Lower lobe of right lung (tissue), 2 donors: ENCODE results near the gene FLRT2. TPM values are rescaled to one million over a fixed set of nuclear protein-coding genes. Genes with fewer than 3 reads are reported as not detected.

Experiments
- ATAC-seq, 2 donors: fragments of 200-7000 bp; cut with Tn5 transposase; one replicate each; pipeline ENCODE4 v1.9.1; 2020 to 2022; ENCODE audit warnings: mild to moderate bottlenecking in 2 of 2, moderate library complexity in 2 of 2
- DNase-seq: peaks from one replicate; pipeline ENCODE4 v3.0.0-alpha.2; 2020
- H3K27ac ChIP-seq: fragments of 200-600 bp; one replicate; pipeline ENCODE4 v1.8.0; 2022
- H3K27me3 ChIP-seq: fragments of 200-600 bp; one replicate; pipeline ENCODE4 v1.8.0; 2022; ENCODE audit warnings: low read depth
- H3K36me3 ChIP-seq: fragments of 200-600 bp; one replicate; pipeline ENCODE4 v1.8.0; 2022; ENCODE audit warnings: mild to moderate bottlenecking
- H3K4me1 ChIP-seq: fragments of 200-600 bp; one replicate; pipeline ENCODE4 v1.8.0; 2022
- H3K4me3 ChIP-seq: fragments of 200-600 bp; one replicate; pipeline ENCODE4 v1.8.0; 2022; ENCODE audit warnings: mild to moderate bottlenecking
- H3K9me3 ChIP-seq: fragments of 200-600 bp; one replicate; pipeline ENCODE4 v1.8.0; 2022
- CTCF ChIP-seq: fragments of 200-600 bp; IDR thresholded peaks from one replicate; pipeline ENCODE4 v1.8.0; 2022; ENCODE audit warnings: antibody characterized with exemption, mild to moderate bottlenecking
- intact Hi-C: fragments of 100-400 bp; cut with DNase I; formaldehyde crosslinking; loops from one replicate; pipeline ENCODE4 v1.11.0; 2022
- total RNA-seq: library from RNA; stranded (reverse); fragmentation: NEBNext Ultra II Directional; extraction: Animal tissue kit (Norgen Biotek cat#: 25700); gene quantifications from one replicate; pipeline ENCODE4 v1.2.1, GENCODE V29; 2021
- donor health status: DM: no; HTN: yes; CAD: no; lungs with severe emphysema.

The FLRT2 gene
- total RNA-seq, 1 donor from 2014 or later = 14.3 TPM

GRCh38 chr14:85573406-85573805, 43.5 kb downstream of the FLRT2 start:
- no peak for DNase-seq
- Histone ChIP-seq H3K9me3 (no peaks in the 10 kb centered on the region), H3K4me3 (no peak overlapping the region), H3K4me1 (no peaks in the 10 kb centered on the region), H3K27me3 (no peaks in the 10 kb centered on the region), H3K36me3 (no peaks in the 10 kb centered on the region), H3K27ac (no peak overlapping the region)
- TF ChIP-seq CTCF = no peak
- intact Hi-C loops = no loop called here
- no peak for ATAC-seq

GRCh38 chr14:85574853-85575616, 45.1 kb downstream of the FLRT2 start:
- ATAC-seq (no peak), DNase-seq (no peak)
- no peak for TF ChIP-seq CTCF
- Histone ChIP-seq H3K9me3 (no peaks in the 10 kb centered on the region), H3K27ac (no peak overlapping the region), H3K27me3 (no peaks in the 10 kb centered on the region), H3K4me1 (no peaks in the 10 kb centered on the region), H3K4me3 (no peak overlapping the region), H3K36me3 (no peaks in the 10 kb centered on the region)
- intact Hi-C loops = no loop called here

- no peaks in the 10 kb centered on the region for H3K27me3 ChIP-seq
- DNase-seq = no peak
Measured at GRCh38 chr14:85575617-85575898, 45.6 kb downstream of the FLRT2 start.

GRCh38 chr14:85576218-85576617, 46.3 kb downstream of the FLRT2 start:
- intact Hi-C loops = no loop called here
- no peak overlapping the region for H3K27ac ChIP-seq

More at GRCh38 chr14:85575617-85575898, 45.6 kb downstream of the FLRT2 start:
- intact Hi-C loops = no loop called here
- H3K4me1 ChIP-seq = no peaks in the 10 kb centered on the region
- no peaks in the 10 kb centered on the region for H3K9me3 ChIP-seq
- ATAC-seq = no peak
- no peaks in the 10 kb centered on the region for H3K36me3 ChIP-seq
- no peak overlapping the region for H3K27ac ChIP-seq
- no peak for TF ChIP-seq CTCF
- no peak overlapping the region for H3K4me3 ChIP-seq

GRCh38 chr14:85576848-85577542, 47.1 kb downstream of the FLRT2 start:
- Histone ChIP-seq H3K9me3 (no peaks in the 10 kb centered on the region), H3K4me1 (no peaks in the 10 kb centered on the region), H3K27ac (no peak overlapping the region), H3K27me3 (no peaks in the 10 kb centered on the region), H3K36me3 (no peaks in the 10 kb centered on the region), H3K4me3 (no peak overlapping the region)
- DNase-seq (no peak), ATAC-seq (no peak)
- intact Hi-C loops = no loop called here
- TF ChIP-seq CTCF = no peak

More at GRCh38 chr14:85576218-85576617, 46.3 kb downstream of the FLRT2 start:
- no peaks in the 10 kb centered on the region for H3K27me3 ChIP-seq
- H3K4me1 ChIP-seq = no peaks in the 10 kb centered on the region
- ATAC-seq (no peak), DNase-seq (no peak)
- H3K36me3 ChIP-seq = no peaks in the 10 kb centered on the region
- no peaks in the 10 kb centered on the region for H3K9me3 ChIP-seq
- no peak overlapping the region for H3K4me3 ChIP-seq
- no peak for TF ChIP-seq CTCF
